ENCODE data around the gene SEC23IP. TPM values are rescaled to one million over a fixed set of nuclear protein-coding genes. Genes with fewer than 3 reads are reported as not detected.

Gene SEC23IP
- total and polyA plus RNA-seq, 2 donors (not counting 3 experiments of a cell fraction or from before 2014, with no cell fraction given), result 30.9 to 83.1 TPM

DNA sequence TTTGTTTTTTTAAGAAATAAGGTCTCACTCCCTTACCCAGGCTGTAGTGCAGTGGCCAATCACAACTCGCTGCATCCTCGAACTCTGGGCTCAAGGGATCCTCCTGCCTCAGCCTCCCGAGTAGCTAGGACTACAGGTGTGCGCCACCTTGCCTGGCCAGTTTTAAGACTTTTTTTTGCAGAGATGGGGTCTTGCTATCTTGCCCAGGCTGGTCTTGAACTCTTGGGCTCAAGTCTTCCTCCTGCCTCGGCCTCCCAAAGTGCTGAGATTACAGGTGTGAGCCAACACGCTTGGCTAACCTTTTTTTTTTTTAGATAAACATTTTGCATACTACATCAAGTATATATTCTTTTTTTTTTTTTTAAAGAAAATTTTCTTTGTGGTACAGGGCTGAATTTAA is 18.2 kb downstream of the SEC23IP start:
- Histone ChIP-seq H3K27me3 (ENCODE audit: control insufficient read depth in 2 of 2, insufficient read depth in 2 of 2, low read length in 2 of 2) (no peaks in the 10 kb centered on the region), H3K4me2 (ENCODE audit: insufficient read depth, low read length) (no peak overlapping the region), H3K9ac (replicated peaks; ENCODE audit: extremely low read depth, insufficient read depth, low read length) (no peak overlapping the region), H3K27ac (ENCODE audit: insufficient read depth, low read depth, low read length) (no peak overlapping the region), H2AFZ (ENCODE audit: low read depth, low read length) (no peak overlapping the region), H3K4me3 (replicated peaks in 1 of 3; ENCODE audit: insufficient read depth in 1 of 3, low read depth in 1 of 3, low read length in 3 of 3) (no peak overlapping the region), H3K9me3 (replicated peaks; ENCODE audit: control insufficient read depth, insufficient read depth, low read length) (no peaks in the 10 kb centered on the region), H4K20me1 (replicated peaks; ENCODE audit: control insufficient read depth, extremely low read depth, insufficient read depth, low read length) (no peaks in the 10 kb centered on the region), H3K9me1 (replicated peaks; ENCODE audit: control insufficient read depth, extremely low read depth, insufficient read depth, low read length) (no peaks in the 10 kb centered on the region), H3K79me2 (ENCODE audit: control insufficient read depth, insufficient read depth, low read length) (no peaks in the 10 kb centered on the region), H3K4me1 (ENCODE audit: control insufficient read depth, extremely low read depth, insufficient read depth, low read length) (no peaks in the 10 kb centered on the region), H3K36me3 (ENCODE audit: control insufficient read depth in 2 of 2, extremely low read depth in 1 of 2, insufficient read depth in 2 of 2, low read length in 2 of 2) (peaks cover 5 to 13% of the 10 kb centered on the region in 2 experiments)
- TF ChIP-seq, protein P1, sequence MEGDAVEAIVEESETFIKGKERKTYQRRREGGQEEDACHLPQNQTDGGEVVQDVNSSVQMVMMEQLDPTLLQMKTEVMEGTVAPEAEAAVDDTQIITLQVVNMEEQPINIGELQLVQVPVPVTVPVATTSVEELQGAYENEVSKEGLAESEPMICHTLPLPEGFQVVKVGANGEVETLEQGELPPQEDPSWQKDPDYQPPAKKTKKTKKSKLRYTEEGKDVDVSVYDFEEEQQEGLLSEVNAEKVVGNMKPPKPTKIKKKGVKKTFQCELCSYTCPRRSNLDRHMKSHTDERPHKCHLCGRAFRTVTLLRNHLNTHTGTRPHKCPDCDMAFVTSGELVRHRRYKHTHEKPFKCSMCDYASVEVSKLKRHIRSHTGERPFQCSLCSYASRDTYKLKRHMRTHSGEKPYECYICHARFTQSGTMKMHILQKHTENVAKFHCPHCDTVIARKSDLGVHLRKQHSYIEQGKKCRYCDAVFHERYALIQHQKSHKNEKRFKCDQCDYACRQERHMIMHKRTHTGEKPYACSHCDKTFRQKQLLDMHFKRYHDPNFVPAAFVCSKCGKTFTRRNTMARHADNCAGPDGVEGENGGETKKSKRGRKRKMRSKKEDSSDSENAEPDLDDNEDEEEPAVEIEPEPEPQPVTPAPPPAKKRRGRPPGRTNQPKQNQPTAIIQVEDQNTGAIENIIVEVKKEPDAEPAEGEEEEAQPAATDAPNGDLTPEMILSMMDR (IDR thresholded peaks at IDR 0.05; ENCODE audit: extremely low read depth in 1 of 2, insufficient read depth in 1 of 2, low read depth in 1 of 2, low read length in 2 of 2), result no peak
- TF ChIP-seq POLR2AphosphoS5 (IDR thresholded peaks at IDR 0.05; ENCODE audit: insufficient read depth, low read depth, low read length) (no peak), JUN (IDR thresholded peaks at IDR 0.05; ENCODE audit: borderline replicate concordance, insufficient read depth, insufficient read length, low read depth) (no peak), MYC (IDR thresholded peaks at IDR 0.05; ENCODE audit: low read depth, low read length) (no peak), GATA2 (IDR thresholded peaks at IDR 0.05; ENCODE audit: insufficient read depth, insufficient read length, low read depth, low read length) (no peak), FOS (IDR thresholded peaks at IDR 0.05; ENCODE audit: borderline replicate concordance, insufficient read depth, low read length) (no peak), POLR2A (IDR thresholded peaks at IDR 0.05; ENCODE audit: low read depth, low read length) (no peak), EZH2 (IDR thresholded peaks at IDR 0.05; ENCODE audit: borderline replicate concordance, low read depth, low read length, severe bottlenecking) (no peak)
- TF ChIP-seq, protein P2, sequence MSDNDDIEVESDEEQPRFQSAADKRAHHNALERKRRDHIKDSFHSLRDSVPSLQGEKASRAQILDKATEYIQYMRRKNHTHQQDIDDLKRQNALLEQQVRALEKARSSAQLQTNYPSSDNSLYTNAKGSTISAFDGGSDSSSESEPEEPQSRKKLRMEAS (IDR thresholded peaks at IDR 0.05; ENCODE audit: insufficient read depth, insufficient read length), result no peak
- ChIA-PET CTCF (interaction anchor here (1.1 to 1.9 kb wide), 2 partner anchors 11 to 160 kb away, joined by 4 to 10 read pairs; no protein-coding TSS in a partner anchor), POLR2A (no interaction called here)
- dilution Hi-C loops (cut with MboI; ENCODE audit: extremely low pct_ligation_motif_present, low sequenced_read_pairs) (no loop called here), intact Hi-C loops (cut with micrococcal nuclease) (no loop called here)
- BruUV-seq (replicated peaks), result no TSS peak
- no peak for DNase-seq (ENCODE audit: low read depth, low spot score)
- no peak for FAIRE-seq

Data from endothelial cell of umbilical vein (primary cell).